GM12878 (cell line): ENCODE measurements around the gene DLK2. TPM values are rescaled to one million over a fixed set of nuclear protein-coding genes. Genes with fewer than 3 reads are reported as not detected.

Experiments used
- ATAC-seq: fragments of 200-7000 bp; cut with Tn5 transposase; 3 replicates; pipeline ENCODE4 v1.9.1; 2020; ENCODE audit warnings: mild to moderate bottlenecking, moderate library complexity
- Bru-seq: library from RNA; stranded (reverse); fragments of 400-500 nt; gene quantifications from one replicate; lab custom pipeline; 2021; lab: Mats Ljungman, UMichigan
- BruChase-seq, 2 experiments: library from RNA; stranded (reverse); fragments of 400-500 nt; gene quantifications; one replicate each; lab custom pipeline; 2021; lab: Mats Ljungman, UMichigan
- BruUV-seq: library from RNA; stranded (reverse); fragments of 400-500 nt; replicated peaks from 2 replicates; lab custom pipeline; 2021; lab: Mats Ljungman, UMichigan
- CTCF ChIA-PET: fragments of 300-600 bp; sonication (Branson Sonifier 250); formaldehyde crosslinking; extraction: SDS; loops from one replicate; lab custom pipeline; 2021; ENCODE audit warnings: inconsistent platforms; lab: Yijun Ruan, JAX
- POLR2A ChIA-PET: fragments of 350-600 bp; formaldehyde crosslinking; extraction: SDS; loops from one replicate; lab custom pipeline; 2021; ENCODE audit warnings: inconsistent platforms; lab: Charles Lee
- RAD21 ChIA-PET: fragments of 300-600 bp; sonication (Branson Sonifier 250); formaldehyde crosslinking; loops from one replicate; lab custom pipeline; 2023; ENCODE audit warnings: antibody characterized with exemption; ENCODE audit not compliant: unreplicated experiment; lab: Charles Lee
- SMC1A ChIA-PET: fragments of 300-600 bp; sonication (Branson Sonifier 250); formaldehyde crosslinking; loops from one replicate; lab custom pipeline; 2023; ENCODE audit not compliant: unreplicated experiment, uncharacterized antibody; lab: Charles Lee
- DNase-seq: peaks from one replicate; pipeline ENCODE4 v3.0.0-alpha.2; 2011; ENCODE audit warnings: low read depth, low spot score
- FAIRE-seq: peaks from 3 replicates; lab custom pipeline; 2011; peaks lifted over from hg19 to GRCh38; lab: Jason Lieb, UNC
- H2AFZ ChIP-seq: 2 replicates; pipeline ENCODE4 v1.6.0; 2011; ENCODE audit warnings: low read depth, low read length, control low read depth; ENCODE audit not compliant: control insufficient read depth
- H3K27ac ChIP-seq: 2 replicates; pipeline ENCODE4 v1.5.1; 2011; ENCODE audit warnings: control low read depth; ENCODE audit not compliant: control insufficient read depth, insufficient read depth
- H3K27me3 ChIP-seq, 2 experiments: replicated peaks in 1 of 2; 2 replicates each; pipeline versions ENCODE4 v1.6.0 to v1.6.1; 2011; ENCODE audit warnings: low read length in 1 of 2; ENCODE audit not compliant: control insufficient read depth in 2 of 2, insufficient read depth in 2 of 2
- H3K36me3 ChIP-seq, 2 experiments: 2 replicates each; pipeline ENCODE4 v1.5.1; 2011; ENCODE audit warnings: low read length in 1 of 2; ENCODE audit not compliant: control insufficient read depth in 2 of 2, insufficient read depth in 2 of 2
- H3K4me1 ChIP-seq: 2 replicates; pipeline ENCODE4 v1.6.1; 2011; ENCODE audit warnings: mild to moderate bottlenecking, low read length, moderate library complexity, mixed read lengths; ENCODE audit not compliant: control insufficient read depth, insufficient read depth
- H3K4me2 ChIP-seq: 2 replicates; pipeline ENCODE4 v1.6.0; 2011; ENCODE audit warnings: control low read depth; ENCODE audit not compliant: control insufficient read depth, insufficient read depth
- H3K4me3 ChIP-seq: fragments of 200-600 bp; sonication (generic); 2 replicates; pipeline ENCODE4 v1.5.1; 2016
- H3K79me2 ChIP-seq: 2 replicates; pipeline ENCODE4 v1.6.0; 2011; ENCODE audit warnings: low read length; ENCODE audit not compliant: control insufficient read depth, insufficient read depth
- H3K9ac ChIP-seq: 2 replicates; pipeline ENCODE4 v1.8.0; 2011; ENCODE audit warnings: low read length, control low read depth, mixed read lengths; ENCODE audit not compliant: control insufficient read depth, insufficient read depth
- H3K9me3 ChIP-seq: replicated peaks from 3 replicates; pipeline ENCODE4 v1.5.1; 2011; ENCODE audit warnings: mild to moderate bottlenecking, low read length; ENCODE audit not compliant: control insufficient read depth, insufficient read depth
- H4K20me1 ChIP-seq: 2 replicates; pipeline ENCODE4 v1.6.0; 2011; ENCODE audit not compliant: control insufficient read depth, insufficient read depth
- HDGF ChIP-seq: fragments of 450-650 bp; IDR thresholded peaks from 2 replicates; pipeline ENCODE4 v1.6.1; 2016; ENCODE audit warnings: antibody characterized with exemption
- NBN ChIP-seq: fragments of 450-650 bp; IDR thresholded peaks from 2 replicates; pipeline ENCODE4 v1.6.1; 2016
- NFIC ChIP-seq: IDR thresholded peaks from 2 replicates; pipeline ENCODE4 v1.6.1; 2012; ENCODE audit warnings: low read depth, mild to moderate bottlenecking, inconsistent platforms, low read length, moderate library complexity
- SP1 ChIP-seq: IDR thresholded peaks from one replicate; pipeline ENCODE4 v1.6.1; 2011; ENCODE audit warnings: low read depth, low read length
- SPI1 ChIP-seq: IDR thresholded peaks from 2 replicates; pipeline ENCODE4 v1.6.1; 2011; ENCODE audit warnings: low read depth, mild to moderate bottlenecking, low read length, moderate library complexity, borderline replicate concordance; ENCODE audit not compliant: insufficient read depth
- WGBS: methylation state at CpG from one replicate; pipeline ENCODE4 v1.1.6; 2016; ENCODE audit warnings: low lambda C conversion rate; ENCODE audit not compliant: insufficient replicate concordance, insufficient coverage; ENCODE audit errors: missing lambda C conversion rate; 5-methylcytosine and 5-hydroxymethylcytosine counted together
- in situ Hi-C: fragments of 300-500 bp; cut with MboI; formaldehyde crosslinking; loops from 9 replicates; pipeline ENCODE4 v1.14.3; 2018; ENCODE audit warnings: mixed read lengths
- intact Hi-C: fragments of 100-400 bp; cut with micrococcal nuclease; formaldehyde crosslinking; loops from one replicate; pipeline ENCODE4 v1.14.2; 2022; ENCODE audit not compliant: unreplicated experiment
- long read RNA-seq, 2 experiments: library from polyadenylated mRNA; unstranded; transcript quantifications; one replicate each; pipeline ENCODE4 v2.0.0, GENCODE V29; 2019 to 2020
- polyA minus RNA-seq, 3 experiments: library from RNA; depleted of rRNA, polyadenylated mRNA; stranded (reverse); fragments of >200 nt; gene quantifications; 2 replicates each; pipeline ENCODE4 v1.2.3, GENCODE V29; 2011
- polyA plus RNA-seq, 11 experiments: library from polyadenylated mRNA; depleted of rRNA in 4 of 11; unstranded in 6 of 11; stranded (reverse) in 5 of 11; fragments of >200 nt; fragmentation: Nextera tagmentation in 4 of 11; fragmentation: Illumina TruSeq in 1 of 11; extraction: Ambion mirVana in 4 of 11; extraction: Trizol in 1 of 11; gene quantifications; 1 replicate in 1 of 11; 2 replicates in 10 of 11; pipeline versions ENCODE4 v1.2.1 to v1.2.3, GENCODE V29; 2011 to 2016; ENCODE audit warnings: inconsistent platforms in 2 of 11, missing spikeins in 2 of 11, low read depth in 1 of 11
- total RNA-seq, 4 experiments: library from RNA; depleted of rRNA in 3 of 4; stranded (reverse); fragments of >200 nt in 3 of 4; fragmentation: Illumina TruSeq in 1 of 4; extraction: Trizol in 1 of 4; gene quantifications; 2 replicates each; pipeline versions ENCODE4 v1.2.1 to v1.2.3, GENCODE V29; 2013 to 2021
- TF ChIP-seq, protein P1 (sequence below): fragments of 450-650 bp; IDR thresholded peaks from 2 replicates; pipeline ENCODE4 v1.6.1; 2018; ENCODE audit warnings: borderline replicate concordance, mild to moderate bottlenecking; ENCODE audit not compliant: partially characterized antibody
- TF ChIP-seq, protein P2 (sequence below): fragments of 450-650 bp; IDR thresholded peaks from 2 replicates; pipeline ENCODE4 v1.6.1; 2016; ENCODE audit warnings: mild to moderate bottlenecking

The DLK2 gene, protein sequence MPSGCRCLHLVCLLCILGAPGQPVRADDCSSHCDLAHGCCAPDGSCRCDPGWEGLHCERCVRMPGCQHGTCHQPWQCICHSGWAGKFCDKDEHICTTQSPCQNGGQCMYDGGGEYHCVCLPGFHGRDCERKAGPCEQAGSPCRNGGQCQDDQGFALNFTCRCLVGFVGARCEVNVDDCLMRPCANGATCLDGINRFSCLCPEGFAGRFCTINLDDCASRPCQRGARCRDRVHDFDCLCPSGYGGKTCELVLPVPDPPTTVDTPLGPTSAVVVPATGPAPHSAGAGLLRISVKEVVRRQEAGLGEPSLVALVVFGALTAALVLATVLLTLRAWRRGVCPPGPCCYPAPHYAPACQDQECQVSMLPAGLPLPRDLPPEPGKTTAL
- 1.3 and 1.4 TPM in 2 replicates for total RNA-seq (2013; cell fraction: nucleolus; rRNA removed)
- total RNA-seq (2014; rRNA removed) (0.11 and 0.34 TPM in 2 replicates), total RNA-seq (2014; rRNA removed; fragmentation: Illumina TruSeq; extraction: Trizol) (not detected in 2 replicates), total RNA-seq (2021) (0.38 and 0.40 TPM in 2 replicates), polyA plus RNA-seq (2011; rRNA removed) (0.10 and 0.37 TPM in 2 replicates), polyA plus RNA-seq (2014; fragmentation: Illumina TruSeq; extraction: Trizol) (not detected in 2 replicates), polyA plus RNA-seq (2014; fragmentation: Nextera tagmentation; extraction: Ambion mirVana) (under 1 TPM in 1 of 2 experiments, not detected in 1; 0.03 TPM), polyA plus RNA-seq (2014; rRNA removed) (0.47 and 0.55 TPM in 2 replicates), polyA plus RNA-seq (2016; fragmentation: Nextera tagmentation; extraction: Ambion mirVana) (under 1 TPM in 1 of 2 experiments, not detected in 1; 0.40 TPM), polyA minus RNA-seq (2011; rRNA and poly(A)+ RNA removed) (0.66 and 0.67 TPM in 2 replicates), Bru-seq, nascent RNA (percentile 20 among the genes with signal in this experiment), BruChase-seq, experiment 1, labeled RNA remaining after a 6-hour chase (percentile 28 among the genes with signal in this experiment), BruChase-seq, experiment 2, labeled RNA remaining after a 2-hour chase (percentile 11 among the genes with signal in this experiment)
- polyA plus RNA-seq (2011; ENCODE audit: low read depth), result 0.37 TPM
- polyA plus RNA-seq (2011; cell fraction: cytosol; rRNA removed), result 0.79 and 1.0 TPM in 2 replicates
- 1.5 and 1.9 TPM in 2 replicates for polyA plus RNA-seq (2011; cell fraction: nucleus; rRNA removed)
- 0.50 and 1.8 TPM in 2 replicates for polyA plus RNA-seq (2012)
- polyA minus RNA-seq (2011; cell fraction: cytosol; rRNA and poly(A)+ RNA removed), result not detected in 2 replicates
- polyA minus RNA-seq (2011; cell fraction: nucleus; rRNA and poly(A)+ RNA removed), result 0.24 and 0.57 TPM in 2 replicates
- long read RNA-seq, experiment 1, result 0 reads
- long read RNA-seq, experiment 2, result 0 reads

GRCh38 chr6:43455531-43456428 is at the start of gene DLK2:
Gene DLK2, minus strand, starts transcription at chr6:43455548. Its CDS starts 723 bp downstream, at chr6:43454825.
- Histone ChIP-seq H3K4me1 (peaks cover 14% of the 10 kb centered on the region), H3K36me3 (peaks cover 0 to under 1% of the 10 kb centered on the region in 2 experiments; a peak in 2 of 4 replicates), H3K79me2 (no peaks in the 10 kb centered on the region), H3K27me3 (peaks cover 2 to 3% of the 10 kb centered on the region in 2 experiments; a peak in 3 of 4 replicates), H3K9ac (no peak within 1 kb of the TSS), H2AFZ (peak within 1 kb of the TSS; percentile 64), H3K4me3 (peak within 1 kb of the TSS; percentile 80), H4K20me1 (no peaks in the 10 kb centered on the region), H3K27ac (no peak within 1 kb of the TSS), H3K9me3 (no peaks in the 10 kb centered on the region), H3K4me2 (peak within 1 kb of the TSS; percentile 96)
- 5% methylated on average over 45 of the region's 55 CpGs for WGBS
- in situ Hi-C loops (no loop called here), intact Hi-C loops (loop anchor here (2.0 to 10.0 kb wide), 2 partner anchors 51 to 619 kb away; no protein-coding TSS in a partner anchor)
- peak; percentile 64 for ATAC-seq
- peak; percentile 18 for FAIRE-seq
- POLR2A ChIA-PET, result interaction anchor here (0.5 to 1.6 kb wide), 6 partner anchors 10 to 144 kb away, joined by 3 to 4 read pairs (median 3); partner anchors contain the start of gene ABCC10
- RAD21 ChIA-PET, result interaction anchor here (0.7 to 5.3 kb wide), 5 partner anchors 12 to 147 kb away, joined by 3 to 22 read pairs (median 4); partner anchors contain the start of gene CRIP3
- TF ChIP-seq NFIC (no peak), SPI1 (no peak), NBN (0 out of 2 replicates have a peak, but pooled peaks have one; percentile 50), SP1 (no peak), HDGF (0 out of 2 replicates have a peak, but pooled peaks have one; percentile 23)
- TF ChIP-seq, protein P1, sequence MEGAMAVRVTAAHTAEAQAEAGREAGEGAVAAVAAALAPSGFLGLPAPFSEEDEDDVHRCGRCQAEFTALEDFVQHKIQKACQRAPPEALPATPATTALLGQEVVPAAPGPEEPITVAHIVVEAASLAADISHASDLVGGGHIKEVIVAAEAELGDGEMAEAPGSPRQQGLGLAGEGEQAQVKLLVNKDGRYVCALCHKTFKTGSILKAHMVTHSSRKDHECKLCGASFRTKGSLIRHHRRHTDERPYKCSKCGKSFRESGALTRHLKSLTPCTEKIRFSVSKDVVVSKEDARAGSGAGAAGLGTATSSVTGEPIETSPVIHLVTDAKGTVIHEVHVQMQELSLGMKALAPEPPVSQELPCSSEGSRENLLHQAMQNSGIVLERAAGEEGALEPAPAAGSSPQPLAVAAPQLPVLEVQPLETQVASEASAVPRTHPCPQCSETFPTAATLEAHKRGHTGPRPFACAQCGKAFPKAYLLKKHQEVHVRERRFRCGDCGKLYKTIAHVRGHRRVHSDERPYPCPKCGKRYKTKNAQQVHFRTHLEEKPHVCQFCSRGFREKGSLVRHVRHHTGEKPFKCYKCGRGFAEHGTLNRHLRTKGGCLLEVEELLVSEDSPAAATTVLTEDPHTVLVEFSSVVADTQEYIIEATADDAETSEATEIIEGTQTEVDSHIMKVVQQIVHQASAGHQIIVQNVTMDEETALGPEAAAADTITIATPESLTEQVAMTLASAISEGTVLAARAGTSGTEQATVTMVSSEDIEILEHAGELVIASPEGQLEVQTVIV, result no peak
- TF ChIP-seq, protein P2, sequence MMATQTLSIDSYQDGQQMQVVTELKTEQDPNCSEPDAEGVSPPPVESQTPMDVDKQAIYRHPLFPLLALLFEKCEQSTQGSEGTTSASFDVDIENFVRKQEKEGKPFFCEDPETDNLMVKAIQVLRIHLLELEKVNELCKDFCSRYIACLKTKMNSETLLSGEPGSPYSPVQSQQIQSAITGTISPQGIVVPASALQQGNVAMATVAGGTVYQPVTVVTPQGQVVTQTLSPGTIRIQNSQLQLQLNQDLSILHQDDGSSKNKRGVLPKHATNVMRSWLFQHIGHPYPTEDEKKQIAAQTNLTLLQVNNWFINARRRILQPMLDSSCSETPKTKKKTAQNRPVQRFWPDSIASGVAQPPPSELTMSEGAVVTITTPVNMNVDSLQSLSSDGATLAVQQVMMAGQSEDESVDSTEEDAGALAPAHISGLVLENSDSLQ, result peak; percentile 63
- no peak for DNase-seq
- BruUV-seq, result no TSS peak
- SMC1A ChIA-PET, result interaction anchor here (0.6 to 2.5 kb wide), 2 partner anchors 51 to 95 kb away, joined by 3 to 6 read pairs; no protein-coding TSS in a partner anchor
- CTCF ChIA-PET, result interaction anchor here (0.6 to 4.7 kb wide), 6 partner anchors 16 to 630 kb away, joined by 3 to 27 read pairs (median 3); no protein-coding TSS in a partner anchor
